Mononuclear cell (primary cell): ENCODE measurements around the gene DTNA. TPM values are rescaled to one million over a fixed set of nuclear protein-coding genes. Genes with fewer than 3 reads are reported as not detected.
"Not testable (repeated sequence)": the region's sequence is repeated elsewhere in the genome, so short reads cannot be mapped to it uniquely, and the experiment has no call there.

Experiments
- H3K27me3 ChIP-seq: 2 replicates; pipeline ENCODE4 v1.6.0; 2011; ENCODE audit warnings: low read length, control low read depth; ENCODE audit not compliant: insufficient read depth
- H3K4me1 ChIP-seq: 2 replicates; pipeline ENCODE4 v1.5.1; 2011; ENCODE audit warnings: mild to moderate bottlenecking, low read length, control low read depth; ENCODE audit not compliant: insufficient read depth
- H3K4me3 ChIP-seq: 2 replicates; pipeline ENCODE4 v1.5.1; 2011; ENCODE audit warnings: mild to moderate bottlenecking, low read length, moderate library complexity
- H3K9me3 ChIP-seq: 2 replicates; pipeline ENCODE4 v1.5.1; 2011; ENCODE audit warnings: low read depth, mild to moderate bottlenecking, control low read depth, low read length
- total RNA-seq: library from RNA; depleted of rRNA; stranded (reverse); fragments of >200 nt; gene quantifications from one replicate; pipeline ENCODE4 v1.2.3, GENCODE V29; 2012

Gene DTNA
- total RNA-seq, 1 donor: 0.31 TPM

GRCh38 chr18:34921811-34922385 lies 211.8 kb downstream of the DTNA start:
- Histone ChIP-seq H3K9me3 (no peaks in the 10 kb centered on the region), H3K27me3 (no peaks in the 10 kb centered on the region), H3K4me3 (no peak overlapping the region), H3K4me1 (no peaks in the 10 kb centered on the region)

- not testable (repeated sequence) for H3K27me3 ChIP-seq, H3K9me3 ChIP-seq, H3K4me3 ChIP-seq, H3K4me1 ChIP-seq
These were observed 212.5 kb downstream of the DTNA start for GRCh38 chr18:34922594-34922993.

- no peak overlapping the region for H3K4me3 ChIP-seq
- no peaks in the 10 kb centered on the region for H3K4me1 ChIP-seq
- H3K9me3 ChIP-seq: no peaks in the 10 kb centered on the region
- H3K27me3 ChIP-seq: no peaks in the 10 kb centered on the region
These were observed 213.8 kb downstream of the DTNA start for GRCh38 chr18:34923911-34924310.

GRCh38 chr18:34926683-34927082 lies 216.6 kb downstream of the DTNA start:
- H3K4me1 ChIP-seq: no peaks in the 10 kb centered on the region
- H3K27me3 ChIP-seq: no peaks in the 10 kb centered on the region
- H3K4me3 ChIP-seq: no peak overlapping the region
- H3K9me3 ChIP-seq: no peaks in the 10 kb centered on the region

- Histone ChIP-seq H3K27me3 (no peaks in the 10 kb centered on the region), H3K9me3 (no peaks in the 10 kb centered on the region), H3K4me3 (no peak overlapping the region), H3K4me1 (no peaks in the 10 kb centered on the region)
These were observed 218.1 kb downstream of the DTNA start for GRCh38 chr18:34928088-34928753.

- no peaks in the 10 kb centered on the region for H3K9me3 ChIP-seq
- H3K4me3 ChIP-seq: no peak overlapping the region
- no peaks in the 10 kb centered on the region for H3K27me3 ChIP-seq
- H3K4me1 ChIP-seq: no peaks in the 10 kb centered on the region
These were observed 218.7 kb downstream of the DTNA start for GRCh38 chr18:34928754-34929335.

GRCh38 chr18:34929336-34929780 lies 219.3 kb downstream of the DTNA start:
- H3K4me3 ChIP-seq: no peak overlapping the region
- no peaks in the 10 kb centered on the region for H3K4me1 ChIP-seq
- H3K27me3 ChIP-seq: no peaks in the 10 kb centered on the region
- H3K9me3 ChIP-seq: no peaks in the 10 kb centered on the region

GRCh38 chr18:34932363-34932762 lies 222.3 kb downstream of the DTNA start:
- H3K4me3 ChIP-seq: no peak overlapping the region
- no peaks in the 10 kb centered on the region for H3K27me3 ChIP-seq
- no peaks in the 10 kb centered on the region for H3K9me3 ChIP-seq
- H3K4me1 ChIP-seq: no peaks in the 10 kb centered on the region

GRCh38 chr18:34932792-34933466 lies 222.8 kb downstream of the DTNA start:
- no peaks in the 10 kb centered on the region for H3K9me3 ChIP-seq
- H3K4me3 ChIP-seq: no peak overlapping the region
- no peaks in the 10 kb centered on the region for H3K4me1 ChIP-seq
- no peaks in the 10 kb centered on the region for H3K27me3 ChIP-seq

- no peaks in the 10 kb centered on the region for H3K27me3 ChIP-seq
- H3K9me3 ChIP-seq: no peaks in the 10 kb centered on the region
- no peak overlapping the region for H3K4me3 ChIP-seq
- no peaks in the 10 kb centered on the region for H3K4me1 ChIP-seq
These were observed 224.0 kb downstream of the DTNA start for GRCh38 chr18:34933909-34934661.

- Histone ChIP-seq H3K4me3 (no peak overlapping the region), H3K4me1 (no peaks in the 10 kb centered on the region), H3K9me3 (no peaks in the 10 kb centered on the region), H3K27me3 (no peaks in the 10 kb centered on the region)
These were observed 226.7 kb downstream of the DTNA start for GRCh38 chr18:34936772-34937171.

- H3K27me3 ChIP-seq: peaks cover 5% of the 10 kb centered on the region
- H3K4me1 ChIP-seq: no peaks in the 10 kb centered on the region
- H3K4me3 ChIP-seq: no peak overlapping the region
- no peaks in the 10 kb centered on the region for H3K9me3 ChIP-seq
These were observed 228.0 kb downstream of the DTNA start for GRCh38 chr18:34938090-34938489.
